ENCODE results near the gene CDC5L. TPM values are rescaled to one million over a fixed set of nuclear protein-coding genes. Genes with fewer than 3 reads are reported as not detected.

The CDC5L gene
- polyA plus RNA-seq, 3 donors: 4.9 to 10.2 (median 7.4) TPM

GRCh38 chr6:44352259-44352658 is 35.2 kb upstream of the CDC5L start:
- no peaks in the 10 kb centered on the region for H3K36me3 ChIP-seq (replicated peaks in 1 of 2; ENCODE audit: control insufficient read depth in 1 of 2, insufficient read depth in 2 of 2, low read length in 2 of 2)
- no peak overlapping the region for H3K27ac ChIP-seq (ENCODE audit: low read depth in 1 of 2, low read length in 2 of 2)
- DNase-seq: no peak
- H3K27me3 Mint-ChIP-seq (ENCODE audit: low read depth in 3 of 3): peaks cover 0 to 4% (median 1%) of the 10 kb centered on the region in 3 donors
- peaks cover 10 to 11% of the 10 kb centered on the region in 2 donors for H3K9me3 ChIP-seq (replicated peaks in 1 of 2; ENCODE audit: control insufficient read depth in 1 of 2, insufficient read depth in 1 of 2, low read length in 2 of 2)
- no peaks in the 10 kb centered on the region for H3K27me3 ChIP-seq (ENCODE audit: control insufficient read depth in 2 of 2, insufficient read depth in 2 of 2, low read length in 2 of 2)
- no peak overlapping the region for H3K4me2 ChIP-seq (replicated peaks; ENCODE audit: extremely low read depth, low read length, poor library complexity, severe bottlenecking)
- no peaks in the 10 kb centered on the region for H3K79me2 ChIP-seq (ENCODE audit: insufficient read depth, low read length)
- no peaks in the 10 kb centered on the region for H3K36me3 Mint-ChIP-seq
- peaks cover 6 to 13% (median 9%) of the 10 kb centered on the region in 7 donors for H3K9me3 Mint-ChIP-seq
- no peak overlapping the region for H3K4me3 Mint-ChIP-seq
- no peaks in the 10 kb centered on the region for H3K4me1 ChIP-seq (ENCODE audit: control insufficient read depth in 1 of 2, insufficient read depth in 2 of 2, low read length in 2 of 2)
- H3K9ac ChIP-seq (ENCODE audit: insufficient read depth, low read length, poor library complexity, severe bottlenecking): no peak overlapping the region
- no peak overlapping the region for H2AFZ ChIP-seq (ENCODE audit: insufficient read depth, low read depth, low read length, poor library complexity, severe bottlenecking)
- WGBS (ENCODE audit: insufficient coverage): 94% methylated on average over 2 of the region's 4 CpGs
- intact Hi-C loops (cut with micrococcal nuclease): no loop called here
- no peaks in the 10 kb centered on the region for H3K4me1 Mint-ChIP-seq
- no peak overlapping the region for H3K27ac Mint-ChIP-seq
- TF ChIP-seq CTCF (IDR thresholded peaks at IDR 0.05): no peak
- no peaks in the 10 kb centered on the region for H4K20me1 ChIP-seq (ENCODE audit: insufficient read depth, low read length)
- H3K4me3 ChIP-seq (replicated peaks in 1 of 3; ENCODE audit: low read depth in 2 of 3, low read length in 3 of 3): no peak overlapping the region

- no peaks in the 10 kb centered on the region for H3K79me2 ChIP-seq (ENCODE audit: insufficient read depth, low read length)
- Mint-ChIP-seq H3K4me1 (no peaks in the 10 kb centered on the region), H3K27ac (no peak overlapping the region), H3K27me3 (ENCODE audit: low read depth in 3 of 3) (peaks cover 0 to 4% (median 3%) of the 10 kb centered on the region in 3 donors), H3K4me3 (no peak overlapping the region), H3K9me3 (peaks cover 6 to 16% (median 9%) of the 10 kb centered on the region in 7 donors), H3K36me3 (no peaks in the 10 kb centered on the region)
- H3K4me3 ChIP-seq (replicated peaks in 1 of 3; ENCODE audit: low read depth in 2 of 3, low read length in 3 of 3): no peak overlapping the region
- DNase-seq: no peak
- peaks cover 10 to 11% of the 10 kb centered on the region in 2 donors for H3K9me3 ChIP-seq (replicated peaks in 1 of 2; ENCODE audit: control insufficient read depth in 1 of 2, insufficient read depth in 1 of 2, low read length in 2 of 2)
- H3K4me2 ChIP-seq (replicated peaks; ENCODE audit: extremely low read depth, low read length, poor library complexity, severe bottlenecking): no peak overlapping the region
- H3K4me1 ChIP-seq (ENCODE audit: control insufficient read depth in 1 of 2, insufficient read depth in 2 of 2, low read length in 2 of 2): no peaks in the 10 kb centered on the region
- H2AFZ ChIP-seq (ENCODE audit: insufficient read depth, low read depth, low read length, poor library complexity, severe bottlenecking): no peak overlapping the region
- H3K27ac ChIP-seq (ENCODE audit: low read depth in 1 of 2, low read length in 2 of 2): no peak overlapping the region
- TF ChIP-seq CTCF (IDR thresholded peaks at IDR 0.05): no peak
- intact Hi-C loops (cut with micrococcal nuclease): no loop called here
- no peak overlapping the region for H3K9ac ChIP-seq (ENCODE audit: insufficient read depth, low read length, poor library complexity, severe bottlenecking)
- no peaks in the 10 kb centered on the region for H3K27me3 ChIP-seq (ENCODE audit: control insufficient read depth in 2 of 2, insufficient read depth in 2 of 2, low read length in 2 of 2)
- H4K20me1 ChIP-seq (ENCODE audit: insufficient read depth, low read length): no peaks in the 10 kb centered on the region
- WGBS (ENCODE audit: insufficient coverage): no CpG with 5 or more reads among the region's 2 CpGs
- no peaks in the 10 kb centered on the region for H3K36me3 ChIP-seq (replicated peaks in 1 of 2; ENCODE audit: control insufficient read depth in 1 of 2, insufficient read depth in 2 of 2, low read length in 2 of 2)
These were observed 34.2 kb upstream of the CDC5L start for GRCh38 chr6:44353336-44353735.
